OCI-LY1 (cell line): Measurements from ENCODE around the gene ROBO1.

Experiments
- CTCF ChIP-seq: fragments of 200-600 bp; sonication (generic), shearing (Covaris generic); IDR thresholded peaks from 2 replicates; pipeline ENCODE4 v1.5.1; 2017; ENCODE audit warnings: mild to moderate bottlenecking, antibody characterized with exemption, low read length, moderate library complexity, mixed read lengths
- EZH2 ChIP-seq: fragments of 200-600 bp; sonication (generic), shearing (Covaris generic); IDR thresholded peaks from 2 replicates; pipeline ENCODE4 v1.8.0; 2017; ENCODE audit warnings: borderline replicate concordance, mixed run types, mild to moderate bottlenecking, antibody characterized with exemption, low read length, moderate library complexity, mixed read lengths

- no peak for TF ChIP-seq CTCF
- TF ChIP-seq EZH2: no peak
Measured at GRCh38 chr3:78670094-78670493, 1097.7 kb downstream of the ROBO1 start.
